AG09309 (cell line): ENCODE measurements around the gene KRTAP20-3.

ENCODE experiments used
- DNase-seq: peaks from one replicate; pipeline ENCODE4 v3.0.0-alpha.2; 2010; ENCODE audit warnings: low read depth
- H3K4me3 ChIP-seq: 2 replicates; pipeline ENCODE4 v1.5.1; 2011; ENCODE audit warnings: mild to moderate bottlenecking, low read depth, low read length, moderate library complexity; ENCODE audit not compliant: control insufficient read depth
- TF ChIP-seq, protein P1 (sequence below): IDR thresholded peaks from 2 replicates; pipeline ENCODE4 v1.5.1; 2011; ENCODE audit warnings: mild to moderate bottlenecking, low read depth, low read length, inconsistent platforms; ENCODE audit not compliant: insufficient read depth, control insufficient read depth; ENCODE audit errors: missing control alignments

KRTAP20-3 gene

DNA sequence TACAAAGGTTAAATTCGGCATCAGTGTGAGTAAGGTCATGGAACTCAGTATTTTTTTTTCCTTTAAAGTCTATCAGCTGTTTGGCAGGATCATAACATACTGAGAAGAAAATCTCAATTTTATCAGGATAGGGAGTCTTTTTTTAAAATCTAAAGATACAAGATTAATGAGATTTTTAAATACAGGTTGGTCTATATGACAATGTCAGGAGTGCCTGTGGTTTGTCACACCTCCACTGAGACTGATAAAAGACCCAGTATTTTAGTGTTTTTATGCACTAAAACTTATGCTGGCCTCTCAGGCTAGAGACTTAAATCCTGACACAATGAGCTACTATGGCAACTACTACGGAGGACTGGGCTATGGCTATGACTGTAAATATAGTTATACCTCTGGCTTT is at the start of gene KRTAP20-3:
Gene KRTAP20-3 (plus strand): TSS at position 301 of the 400 bp plus-strand sequence.
- DNase-seq = no peak
- H3K4me3 ChIP-seq = no peak within 1 kb of the TSS
- TF ChIP-seq, protein P1, sequence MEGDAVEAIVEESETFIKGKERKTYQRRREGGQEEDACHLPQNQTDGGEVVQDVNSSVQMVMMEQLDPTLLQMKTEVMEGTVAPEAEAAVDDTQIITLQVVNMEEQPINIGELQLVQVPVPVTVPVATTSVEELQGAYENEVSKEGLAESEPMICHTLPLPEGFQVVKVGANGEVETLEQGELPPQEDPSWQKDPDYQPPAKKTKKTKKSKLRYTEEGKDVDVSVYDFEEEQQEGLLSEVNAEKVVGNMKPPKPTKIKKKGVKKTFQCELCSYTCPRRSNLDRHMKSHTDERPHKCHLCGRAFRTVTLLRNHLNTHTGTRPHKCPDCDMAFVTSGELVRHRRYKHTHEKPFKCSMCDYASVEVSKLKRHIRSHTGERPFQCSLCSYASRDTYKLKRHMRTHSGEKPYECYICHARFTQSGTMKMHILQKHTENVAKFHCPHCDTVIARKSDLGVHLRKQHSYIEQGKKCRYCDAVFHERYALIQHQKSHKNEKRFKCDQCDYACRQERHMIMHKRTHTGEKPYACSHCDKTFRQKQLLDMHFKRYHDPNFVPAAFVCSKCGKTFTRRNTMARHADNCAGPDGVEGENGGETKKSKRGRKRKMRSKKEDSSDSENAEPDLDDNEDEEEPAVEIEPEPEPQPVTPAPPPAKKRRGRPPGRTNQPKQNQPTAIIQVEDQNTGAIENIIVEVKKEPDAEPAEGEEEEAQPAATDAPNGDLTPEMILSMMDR = no peak

DNA sequence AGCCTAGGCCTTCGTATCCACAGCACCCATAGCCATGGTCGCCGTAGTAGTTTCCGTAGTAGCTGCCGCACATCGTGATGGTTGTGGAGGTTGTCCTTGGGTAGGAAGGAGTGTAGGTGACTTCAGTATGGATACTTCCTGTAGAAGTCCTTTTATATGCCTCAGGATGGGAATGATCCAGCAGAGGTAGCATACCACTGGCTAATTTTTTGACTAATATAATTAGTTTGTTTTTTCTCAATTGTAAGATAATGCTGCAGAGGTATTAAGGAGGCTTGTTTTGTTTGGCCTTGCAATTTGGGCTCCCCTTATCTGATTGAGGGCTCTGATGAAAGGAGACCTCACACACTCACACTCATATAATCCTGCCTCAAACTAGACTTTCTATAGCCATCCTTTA is 43.9 kb upstream of the KRTAP20-3 start, which contains the start of gene KRTAP6-2:
Gene KRTAP6-2 (minus strand): TSS at position 101 of the 400 bp plus-strand sequence. CDS start 28 bp downstream, at position 73.
- TF ChIP-seq, protein P1 = no peak
- no peak within 1 kb of the TSS for H3K4me3 ChIP-seq
- DNase-seq = no peak

DNA sequence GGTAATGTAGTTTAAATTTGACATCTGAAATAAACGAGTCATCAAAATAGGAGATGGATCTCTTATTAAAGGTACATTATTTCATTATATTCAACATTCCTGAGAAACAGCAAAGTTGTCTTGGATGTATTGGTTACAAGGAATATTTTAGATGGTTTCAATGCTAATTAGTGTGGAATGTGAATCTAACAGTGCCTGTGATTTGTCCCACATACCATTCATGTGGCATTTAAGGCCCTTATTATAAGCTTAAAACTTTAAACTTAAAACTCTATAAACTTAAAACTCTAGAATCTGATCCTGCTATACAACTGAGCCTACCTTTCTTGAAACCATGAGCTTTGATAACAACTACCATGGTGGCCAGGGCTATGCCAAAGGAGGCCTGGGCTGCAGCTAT is 41.9 kb upstream of the KRTAP20-3 start, which contains the start of gene KRTAP22-1:
Gene KRTAP22-1 (plus strand): TSS at position 301 of the 400 bp plus-strand sequence.
- no peak for DNase-seq
- TF ChIP-seq, protein P1 = no peak
- H3K4me3 ChIP-seq = no peak within 1 kb of the TSS

DNA sequence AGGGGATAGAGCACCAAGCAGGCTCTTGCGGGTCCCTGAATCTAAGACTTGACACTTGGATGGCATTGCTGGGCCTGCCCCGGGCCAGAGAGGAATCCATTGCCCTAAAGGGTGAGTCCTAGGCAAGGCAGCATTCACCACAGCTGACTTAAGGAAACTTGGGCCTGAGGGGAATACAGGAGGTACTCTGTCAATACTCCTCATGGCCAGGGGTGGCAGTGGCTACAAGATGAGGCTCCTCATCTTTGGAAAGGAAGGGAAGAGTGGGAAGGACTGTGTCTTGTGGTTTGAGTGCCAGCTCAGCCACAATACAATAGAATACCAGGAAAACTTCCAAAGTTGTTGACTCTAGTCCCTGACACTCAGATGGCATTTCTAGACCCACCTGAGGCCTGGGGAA is 36.7 kb upstream of the KRTAP20-3 start:
- TF ChIP-seq, protein P1 = no peak
- no peak overlapping the region for H3K4me3 ChIP-seq
- no peak for DNase-seq

DNA sequence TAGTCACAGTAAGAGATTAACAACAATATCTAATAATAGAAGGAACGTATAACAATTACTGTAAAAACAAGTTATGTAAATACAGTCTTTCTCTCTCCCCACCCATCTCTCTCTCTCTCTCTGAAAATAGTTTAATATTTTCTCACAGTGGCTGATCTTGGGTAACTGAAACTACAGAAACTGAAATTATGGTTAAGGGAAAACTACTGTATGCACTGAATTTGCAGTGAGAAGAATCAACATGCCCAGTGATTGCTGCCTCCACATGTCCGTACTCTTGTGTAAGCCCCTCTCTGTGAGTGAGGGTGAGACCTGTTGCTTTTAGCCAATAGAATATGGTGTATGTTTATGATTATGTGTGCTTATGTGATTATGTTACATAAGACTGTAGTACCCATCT is 30.5 kb upstream of the KRTAP20-3 start:
- TF ChIP-seq, protein P1 = no peak
- H3K4me3 ChIP-seq = no peak overlapping the region
- DNase-seq = no peak

DNA sequence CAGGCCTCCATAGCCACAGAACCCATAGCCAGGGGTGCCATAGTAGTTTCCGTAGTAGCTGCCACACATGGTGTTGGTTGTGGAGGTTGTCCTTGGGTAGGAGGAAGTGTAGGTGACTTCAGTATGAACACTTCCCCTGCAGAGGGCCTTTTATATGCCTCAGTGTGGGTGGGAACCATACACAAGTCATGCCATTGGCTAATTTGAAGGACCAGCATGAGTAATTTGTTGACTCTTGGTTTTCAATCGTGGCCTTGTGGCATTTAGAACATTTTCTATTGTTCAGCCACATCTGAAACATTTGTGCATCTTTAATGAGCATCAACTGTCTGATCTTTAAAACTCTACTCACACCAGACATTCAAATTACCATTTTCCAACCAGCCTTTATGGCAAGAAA is 28.8 kb upstream of the KRTAP20-3 start, which contains the start of gene KRTAP6-1:
Gene KRTAP6-1 (minus strand): TSS at position 95 of the 400 bp plus-strand sequence. CDS start 26 bp downstream, at position 69.
- no peak within 1 kb of the TSS for H3K4me3 ChIP-seq
- TF ChIP-seq, protein P1 = no peak
- no peak for DNase-seq
